DMS153 (cell line): ENCODE results near the gene SAMD5.
"Not testable (repeated sequence)": the region's sequence is repeated elsewhere in the genome, so short reads cannot be mapped to it uniquely, and the experiment has no call there.

ENCODE experiments used
- DNase-seq: peaks from one replicate; lab custom pipeline; 2025; lab: John Stamatoyannopoulos, UW

Gene SAMD5

DNA sequence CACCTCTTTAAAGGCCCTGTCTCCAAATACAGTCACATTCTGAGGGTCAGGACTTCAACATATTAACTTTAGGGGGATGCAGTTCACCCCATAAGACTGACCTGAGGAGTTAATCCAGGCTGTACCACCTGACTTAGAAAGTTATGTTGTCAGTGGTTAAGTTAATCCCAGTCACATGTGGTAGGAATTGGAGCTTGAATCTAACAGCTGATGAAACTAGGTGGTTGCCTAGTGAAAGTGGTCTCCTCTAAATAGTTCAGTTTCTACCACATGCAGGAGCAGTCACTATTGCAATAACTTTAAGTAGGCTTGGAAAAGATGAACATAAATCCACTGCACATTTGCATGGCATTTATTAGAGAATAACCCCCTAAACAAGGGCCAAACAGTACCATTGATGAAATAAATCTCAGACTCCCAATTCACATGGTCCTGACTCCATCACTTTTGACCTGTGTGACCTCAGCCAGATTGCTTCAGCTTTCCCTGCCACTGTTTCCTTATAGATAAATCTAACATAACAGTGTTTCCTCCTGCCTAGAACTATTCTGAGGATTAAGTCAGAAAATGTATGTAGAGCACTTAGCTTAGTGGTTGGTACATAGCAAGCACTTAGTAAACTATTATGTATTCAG lies 20.1 kb downstream of the SAMD5 start:
- DNase-seq: no peak

DNA sequence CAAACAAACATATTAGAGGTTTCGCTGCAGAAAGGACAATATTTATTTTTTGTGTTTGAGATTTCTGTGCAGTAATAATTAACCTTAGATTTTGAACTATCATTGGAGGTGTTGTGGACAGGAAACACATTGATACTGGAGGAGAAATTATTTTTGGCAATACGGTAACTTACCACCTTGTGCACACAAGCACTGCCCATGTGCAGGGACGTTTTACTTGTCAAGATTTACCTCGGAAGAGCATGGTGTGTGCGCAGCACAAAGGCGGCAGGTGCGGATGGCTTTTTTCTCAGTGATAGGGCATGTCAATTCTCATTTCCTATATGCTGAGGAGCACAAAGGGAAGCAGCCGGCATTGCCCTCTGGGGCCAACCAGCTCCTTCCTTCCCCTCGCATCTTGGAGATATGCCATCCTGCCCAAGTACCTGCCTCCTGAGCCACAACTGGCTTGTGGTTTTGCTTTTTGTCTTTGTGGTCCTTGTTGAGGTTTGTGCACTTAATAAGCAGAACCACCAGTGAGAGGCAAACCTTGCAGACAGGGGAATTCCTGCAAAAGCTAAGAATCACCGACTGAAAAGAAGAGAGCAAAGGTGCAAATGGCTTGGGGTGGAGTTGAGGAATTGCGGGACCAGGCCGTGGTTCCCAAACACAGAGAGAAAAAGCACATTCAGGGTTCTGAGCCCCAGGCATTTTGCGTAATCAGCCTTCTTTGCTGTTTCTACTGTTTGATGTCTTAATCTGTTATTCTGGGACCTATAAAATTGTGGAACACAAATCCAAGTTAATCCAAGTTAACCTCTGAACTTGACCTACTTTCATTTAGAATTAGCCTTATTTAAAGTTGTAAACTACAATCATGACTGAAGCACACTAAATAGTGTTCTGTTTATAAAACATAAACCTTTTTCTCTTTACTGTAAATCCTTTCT lies 21.9 kb downstream of the SAMD5 start:
- DNase-seq: no peak

DNA sequence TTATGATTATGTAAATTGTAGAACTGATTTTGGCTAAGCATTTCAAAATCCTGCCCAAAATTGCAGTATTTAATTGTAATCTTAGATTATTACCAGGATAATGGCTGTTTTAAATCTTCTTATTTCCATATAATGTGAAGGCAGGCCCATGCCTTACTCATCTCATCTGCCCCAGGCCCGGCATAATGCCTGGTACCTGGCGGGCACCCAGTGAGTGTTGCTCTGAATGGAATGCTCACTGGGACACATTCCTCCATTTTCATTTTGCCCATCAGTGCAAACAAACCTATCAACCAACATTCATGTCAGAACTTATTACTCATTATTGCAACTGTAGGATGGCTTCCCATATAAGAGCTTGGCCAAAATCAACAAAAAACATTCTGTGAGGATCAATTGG lies 22.8 kb downstream of the SAMD5 start:
- DNase-seq: no peak

DNA sequence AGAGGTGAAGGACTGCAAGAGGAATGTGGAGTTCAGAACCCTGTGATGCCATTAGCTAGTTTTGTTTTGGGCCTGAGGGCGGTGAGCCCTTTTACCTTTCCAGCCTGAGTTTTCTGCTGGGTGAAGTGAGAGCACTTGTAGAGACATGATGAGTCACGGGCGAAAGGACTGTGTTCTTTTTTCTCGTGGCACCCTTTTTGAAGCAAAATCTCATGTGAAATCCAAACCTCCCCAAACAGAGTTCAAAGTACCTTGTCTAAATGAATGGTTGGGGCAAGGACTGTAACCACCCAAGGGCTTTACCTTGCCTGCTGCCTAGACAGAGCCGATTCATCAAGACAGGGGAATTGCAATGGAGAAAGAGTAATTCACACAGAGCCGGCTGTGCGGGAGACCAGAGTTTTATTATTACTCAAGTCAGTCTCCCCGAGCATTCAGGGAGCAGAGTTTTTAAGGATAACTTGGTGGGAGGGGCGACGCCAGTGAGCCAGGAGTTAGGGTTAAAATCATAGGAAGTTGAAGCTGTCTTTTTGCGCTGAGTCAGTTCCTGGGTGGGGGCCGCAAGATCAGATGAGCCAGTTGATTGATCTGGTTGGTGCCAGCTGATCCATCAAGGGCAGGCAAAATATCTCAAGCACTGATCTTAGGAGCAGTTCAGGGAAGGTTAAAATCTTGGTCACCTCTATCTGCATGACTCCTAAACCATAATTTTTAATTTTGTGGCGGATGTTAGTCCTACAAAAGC lies 25.8 kb downstream of the SAMD5 start:
- no peak for DNase-seq

- DNase-seq: no peak
Measured at GRCh38 chr6:147538821-147539220, 30.3 kb downstream of the SAMD5 start.

DNA sequence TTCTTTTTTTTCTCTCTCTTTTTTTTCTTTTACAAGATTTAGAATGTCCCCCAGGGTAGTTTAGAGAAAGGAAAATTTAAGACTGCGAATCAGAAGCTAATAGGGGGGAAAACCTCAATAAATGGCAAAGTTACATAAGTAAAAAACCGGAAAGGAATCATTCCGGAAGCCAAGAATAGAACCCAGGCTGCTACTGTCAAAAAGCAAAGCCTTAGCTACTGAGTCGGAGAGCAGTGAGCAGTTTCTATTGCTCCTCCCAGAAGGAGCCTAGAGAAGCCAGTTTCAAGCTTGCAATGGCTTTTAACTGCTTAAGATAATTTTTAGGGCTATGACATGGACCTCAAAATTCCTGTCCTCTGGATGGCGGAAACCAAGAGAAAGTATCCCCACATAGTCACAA lies 31.6 kb downstream of the SAMD5 start:
- DNase-seq: no peak

DNA sequence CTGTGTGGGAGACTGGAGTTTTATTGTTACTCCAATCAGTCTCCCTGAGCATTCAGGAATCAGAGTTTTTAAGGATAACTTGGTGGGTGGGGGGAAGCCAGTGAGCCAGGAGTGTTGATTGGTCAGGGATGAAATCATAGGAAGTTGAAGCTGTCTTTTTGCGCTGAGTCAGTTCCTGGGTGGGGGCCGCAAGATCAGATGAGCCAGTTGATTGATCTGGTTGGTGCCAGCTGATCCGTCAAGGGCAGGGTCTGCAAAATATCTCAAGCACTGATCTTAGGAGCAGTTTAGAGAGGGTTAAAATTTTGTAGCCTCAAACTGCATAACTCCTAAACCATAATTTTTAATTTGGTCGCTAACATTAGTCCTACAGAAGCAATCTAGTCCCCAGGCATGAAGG lies 33.9 kb downstream of the SAMD5 start:
- not testable (repeated sequence) for DNase-seq

- DNase-seq: no peak
Measured at GRCh38 chr6:147544420-147544819, 35.9 kb downstream of the SAMD5 start.

- DNase-seq: no peak
Measured at GRCh38 chr6:147546501-147547368, 38.2 kb downstream of the SAMD5 start.

- no peak for DNase-seq
Measured at GRCh38 chr6:147547369-147547902, 38.9 kb downstream of the SAMD5 start.

GRCh38 chr6:147548921-147549475 lies 40.5 kb downstream of the SAMD5 start:
- DNase-seq: no peak

- no peak for DNase-seq
Measured at GRCh38 chr6:147549531-147549930, 41.0 kb downstream of the SAMD5 start.

GRCh38 chr6:147551976-147552375 lies 43.5 kb downstream of the SAMD5 start:
- DNase-seq: no peak

GRCh38 chr6:147553099-147553498 lies 44.6 kb downstream of the SAMD5 start:
- no peak for DNase-seq

DNA sequence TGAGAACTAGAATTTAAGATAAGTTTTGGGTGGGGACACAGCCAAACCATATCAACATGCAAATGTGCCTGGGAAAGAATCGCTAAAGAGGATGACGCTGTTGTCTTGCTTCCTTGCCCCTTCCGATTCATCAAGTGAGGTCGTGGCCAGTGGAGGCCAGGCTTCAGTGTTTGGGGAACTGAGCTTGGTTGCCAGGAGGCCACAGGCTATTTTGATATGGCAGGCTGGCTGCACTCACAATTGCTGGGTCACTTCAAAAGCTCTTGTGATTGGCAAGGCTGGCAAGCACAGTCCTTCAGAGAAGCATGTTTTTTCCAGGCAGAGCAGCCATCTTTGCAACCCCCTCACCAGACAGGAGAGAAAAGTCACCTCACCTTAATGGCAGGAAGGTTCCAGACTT lies 45.8 kb downstream of the SAMD5 start:
- no peak for DNase-seq

- DNase-seq: no peak
Measured at GRCh38 chr6:147559006-147559405, 50.5 kb downstream of the SAMD5 start.

GRCh38 chr6:147560670-147561069 lies 52.2 kb downstream of the SAMD5 start:
- DNase-seq: no peak

- DNase-seq: no peak
Measured at GRCh38 chr6:147561726-147562125, 53.2 kb downstream of the SAMD5 start.

DNA sequence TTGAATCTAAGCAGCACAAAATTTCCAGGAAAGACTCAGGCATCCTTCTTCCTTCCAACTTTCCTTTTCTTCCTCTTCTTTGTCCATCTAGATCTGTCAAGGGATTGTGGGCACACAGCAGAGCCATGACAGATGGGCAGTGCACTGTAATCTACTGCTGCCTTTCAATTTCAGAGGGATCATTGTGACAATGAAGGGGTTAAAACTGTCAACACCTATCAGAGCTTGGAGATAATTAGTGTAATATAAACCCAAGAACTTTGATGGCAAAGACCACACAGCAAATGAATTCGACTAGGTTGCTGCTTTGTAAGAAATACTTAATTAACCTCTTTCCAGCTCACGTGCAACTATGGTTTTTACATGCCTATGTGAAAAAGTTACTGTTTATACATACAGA lies 55.0 kb downstream of the SAMD5 start:
- no peak for DNase-seq

DNA sequence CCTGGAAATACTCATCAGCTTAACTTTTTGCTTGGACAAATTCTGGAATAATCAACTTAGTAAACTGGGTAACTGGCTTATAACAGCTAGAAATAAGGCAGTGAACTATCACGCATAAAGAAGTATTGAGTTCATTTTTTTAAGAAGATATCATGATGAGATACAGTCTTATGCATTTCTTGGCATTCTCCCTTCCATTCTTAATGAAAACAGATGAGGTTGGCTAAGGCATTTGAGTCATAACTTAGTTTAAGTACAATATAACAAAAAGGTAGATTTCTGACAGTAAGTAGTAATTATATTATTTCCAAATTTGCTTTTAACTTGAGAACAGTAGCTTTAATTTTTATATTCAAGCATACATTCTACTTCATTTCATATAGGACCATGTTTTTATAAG lies 56.1 kb downstream of the SAMD5 start:
- DNase-seq: no peak

- DNase-seq: no peak
Measured at GRCh38 chr6:147566244-147566898, 57.9 kb downstream of the SAMD5 start.
